Measurements from ENCODE around the gene NOTCH1. TPM values are rescaled to one million over a fixed set of nuclear protein-coding genes. Genes with fewer than 3 reads are reported as not detected.

Gene NOTCH1
- total and polyA plus RNA-seq, 11 donors: 8.0 to 47.3 (median 20.3) TPM

- Histone ChIP-seq H3K27me3 (no peaks in the 10 kb centered on the region), H3K4me1 (peaks cover 38 to 93% (median 84%) of the 10 kb centered on the region in 12 donors), H3K36me3 (peaks cover 0 to 40% (median 16%) of the 10 kb centered on the region in 9 donors), H3K4me3 (no peak overlapping the region), H3K9me3 (no peaks in the 10 kb centered on the region), H3K27ac (peak overlapping the region in 2 of 12 donors; percentile 7 to 14)
- intact Hi-C loops (cut with DNase I): no loop called here
- WGBS, 4 donors: 78 to 87% (median 84%) methylated on average over 8 to 20 of the region's 20 CpGs
- TF ChIP-seq, protein P1, sequence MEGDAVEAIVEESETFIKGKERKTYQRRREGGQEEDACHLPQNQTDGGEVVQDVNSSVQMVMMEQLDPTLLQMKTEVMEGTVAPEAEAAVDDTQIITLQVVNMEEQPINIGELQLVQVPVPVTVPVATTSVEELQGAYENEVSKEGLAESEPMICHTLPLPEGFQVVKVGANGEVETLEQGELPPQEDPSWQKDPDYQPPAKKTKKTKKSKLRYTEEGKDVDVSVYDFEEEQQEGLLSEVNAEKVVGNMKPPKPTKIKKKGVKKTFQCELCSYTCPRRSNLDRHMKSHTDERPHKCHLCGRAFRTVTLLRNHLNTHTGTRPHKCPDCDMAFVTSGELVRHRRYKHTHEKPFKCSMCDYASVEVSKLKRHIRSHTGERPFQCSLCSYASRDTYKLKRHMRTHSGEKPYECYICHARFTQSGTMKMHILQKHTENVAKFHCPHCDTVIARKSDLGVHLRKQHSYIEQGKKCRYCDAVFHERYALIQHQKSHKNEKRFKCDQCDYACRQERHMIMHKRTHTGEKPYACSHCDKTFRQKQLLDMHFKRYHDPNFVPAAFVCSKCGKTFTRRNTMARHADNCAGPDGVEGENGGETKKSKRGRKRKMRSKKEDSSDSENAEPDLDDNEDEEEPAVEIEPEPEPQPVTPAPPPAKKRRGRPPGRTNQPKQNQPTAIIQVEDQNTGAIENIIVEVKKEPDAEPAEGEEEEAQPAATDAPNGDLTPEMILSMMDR (IDR thresholded peaks at IDR 0.05): no peak
- TF ChIP-seq POLR2A (IDR thresholded peaks at IDR 0.05): no peak
- DNase-seq: no peak
- ATAC-seq: no peak
These were observed 9.7 kb downstream of the NOTCH1 start for GRCh38 chr9:136536051-136536720.

DNA sequence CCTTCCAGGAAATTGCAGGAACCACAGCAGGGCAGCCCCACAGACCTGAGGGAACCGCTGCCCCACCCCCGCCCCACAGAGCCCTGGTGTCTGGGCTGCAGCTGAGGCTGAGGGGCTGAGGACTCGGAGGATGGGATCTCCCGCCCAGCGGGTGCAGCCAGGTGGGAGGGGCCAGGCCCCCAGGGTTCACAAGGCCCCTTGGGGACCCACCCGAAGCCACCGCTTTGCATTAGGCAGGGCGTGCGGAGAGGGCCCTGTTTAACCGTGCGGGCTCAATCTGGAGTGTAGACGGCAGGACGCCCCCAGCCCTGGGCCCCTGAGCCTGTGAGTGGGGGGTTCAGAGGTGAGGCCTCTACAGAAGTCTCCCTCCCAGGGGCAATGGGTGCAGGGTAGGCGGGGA, 10.8 kb downstream of the NOTCH1 start:
- peaks cover 37 to 93% (median 83%) of the 10 kb centered on the region in 12 donors for H3K4me1 ChIP-seq
- ATAC-seq: no peak
- H3K9me3 ChIP-seq: no peaks in the 10 kb centered on the region
- H3K4me3 ChIP-seq: no peak overlapping the region
- H3K27me3 ChIP-seq: no peaks in the 10 kb centered on the region
- intact Hi-C loops (cut with DNase I): no loop called here
- no peak for TF ChIP-seq POLR2A (IDR thresholded peaks at IDR 0.05)
- TF ChIP-seq, protein P1 (IDR thresholded peaks at IDR 0.05): no peak
- H3K27ac ChIP-seq: peak overlapping the region in 1 of 12 donors; percentile 13
- 73 to 94% (median 77%) methylated on average over 8 to 14 of the region's 14 CpGs for WGBS, 4 donors
- peaks cover 0 to 41% (median 11%) of the 10 kb centered on the region in 9 donors for H3K36me3 ChIP-seq
- no peak for DNase-seq

- Histone ChIP-seq H3K4me3 (no peak overlapping the region), H3K27me3 (no peaks in the 10 kb centered on the region), H3K4me1 (peaks cover 40 to 93% (median 85%) of the 10 kb centered on the region in 12 donors), H3K27ac (peak overlapping the region in 4 of 12 donors; percentile 66 to 84 (median 76)), H3K9me3 (no peaks in the 10 kb centered on the region), H3K36me3 (peaks cover 0 to 41% (median 11%) of the 10 kb centered on the region in 9 donors)
- intact Hi-C loops (cut with DNase I): loop anchor here in 1 of 10 donors (5.0 kb wide), 1 partner anchor 42 kb away; no protein-coding TSS in a partner anchor
- TF ChIP-seq, protein P1 (IDR thresholded peaks at IDR 0.05): no peak
- TF ChIP-seq POLR2A (IDR thresholded peaks at IDR 0.05): no peak
- WGBS, 4 donors: 77 to 85% (median 83%) methylated on average over 15 to 18 of the region's 18 CpGs
- DNase-seq (no peak), ATAC-seq (no peak)
These were observed 11.5 kb downstream of the NOTCH1 start for GRCh38 chr9:136534366-136534765.

GRCh38 chr9:136533775-136534157, 12.1 kb downstream of the NOTCH1 start:
- peak in 3 of 4 donors; percentile 22 to 37 (median 24) for ATAC-seq
- Histone ChIP-seq H3K9me3 (no peaks in the 10 kb centered on the region), H3K4me3 (peak overlapping the region in 2 of 12 donors; percentile 21 to 23), H3K36me3 (peaks cover 0 to 41% (median 11%) of the 10 kb centered on the region in 9 donors), H3K27ac (peak overlapping the region in 11 of 12 donors; percentile 14 to 84 (median 66)), H3K4me1 (peaks cover 43 to 93% (median 86%) of the 10 kb centered on the region in 12 donors), H3K27me3 (no peaks in the 10 kb centered on the region)
- intact Hi-C loops (cut with DNase I): loop anchor here in 1 of 10 donors (5.0 kb wide), 1 partner anchor 41 kb away; no protein-coding TSS in a partner anchor
- DNase-seq: peak in 2 of 5 donors; percentile 76
- TF ChIP-seq, protein P1 (IDR thresholded peaks at IDR 0.05): no peak
- TF ChIP-seq POLR2A (IDR thresholded peaks at IDR 0.05): no peak
- WGBS, 4 donors: 55 to 65% (median 58%) methylated on average over 14 to 22 of the region's 22 CpGs
